ENCODE data around the gene WFDC5.

The WFDC5 gene

GRCh38 chr20:45097485-45098102 is 17.4 kb downstream of the WFDC5 start:
- TF ChIP-seq REST (IDR thresholded peaks at IDR 0.05; ENCODE audit: low read depth), result no peak
- TF ChIP-seq YY1 (IDR thresholded peaks at IDR 0.05; ENCODE audit: low read depth), result no peak
- TF ChIP-seq ZBTB7A (IDR thresholded peaks at IDR 0.05; ENCODE audit: low read depth), result no peak

GRCh38 chr20:45096781-45097180 is 18.2 kb downstream of the WFDC5 start:
- TF ChIP-seq CREB1 (IDR thresholded peaks at IDR 0.05; ENCODE audit: low read depth) (no peak), ZBTB7A (IDR thresholded peaks at IDR 0.05; ENCODE audit: low read depth) (no peak), EGR1 (IDR thresholded peaks at IDR 0.05) (no peak), USF1 (IDR thresholded peaks at IDR 0.05) (no peak), MAX (IDR thresholded peaks at IDR 0.05) (no peak), TEAD4 (IDR thresholded peaks at IDR 0.05) (no peak), RAD21 (IDR thresholded peaks at IDR 0.05; ENCODE audit: low read depth) (no peak), FOXM1 (IDR thresholded peaks at IDR 0.05; ENCODE audit: borderline replicate concordance, low read depth) (no peak), TAF1 (IDR thresholded peaks at IDR 0.05; ENCODE audit: low read depth) (no peak), TCF12 (IDR thresholded peaks at IDR 0.05; ENCODE audit: low read depth) (no peak), CEBPB (IDR thresholded peaks at IDR 0.05) (no peak), NFIC (IDR thresholded peaks at IDR 0.05) (no peak), REST (IDR thresholded peaks at IDR 0.05; ENCODE audit: low read depth) (no peak), YY1 (IDR thresholded peaks at IDR 0.05; ENCODE audit: low read depth) (no peak), EP300 (IDR thresholded peaks at IDR 0.05; ENCODE audit: borderline replicate concordance) (no peak)

DNA sequence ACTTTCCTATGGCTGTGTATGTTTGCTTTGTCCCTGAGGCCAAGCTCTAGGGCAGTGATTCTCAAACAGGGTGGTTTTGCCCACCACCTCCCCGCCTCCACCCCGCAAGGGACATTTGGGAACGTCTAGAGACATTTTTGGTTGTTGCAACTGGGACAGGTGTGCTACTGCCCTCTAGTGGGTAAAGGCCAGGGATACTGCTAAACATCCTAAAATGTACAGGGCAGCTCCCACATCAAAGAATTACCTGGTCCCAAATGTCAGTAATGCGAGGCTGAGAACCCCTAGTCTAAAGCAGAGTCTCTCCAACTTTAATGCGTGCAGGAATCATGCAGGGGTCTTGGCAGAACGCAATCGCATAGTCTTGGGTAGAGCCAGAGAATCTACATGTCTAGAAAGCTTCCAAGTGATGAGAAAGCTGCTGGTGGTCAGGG is 19.2 kb downstream of the WFDC5 start:
- TF ChIP-seq RAD21 (IDR thresholded peaks at IDR 0.05; ENCODE audit: low read depth) (peak; percentile 78), TCF12 (IDR thresholded peaks at IDR 0.05; ENCODE audit: low read depth) (no peak), FOXM1 (IDR thresholded peaks at IDR 0.05; ENCODE audit: borderline replicate concordance, low read depth) (no peak), MAX (IDR thresholded peaks at IDR 0.05) (no peak)

DNA sequence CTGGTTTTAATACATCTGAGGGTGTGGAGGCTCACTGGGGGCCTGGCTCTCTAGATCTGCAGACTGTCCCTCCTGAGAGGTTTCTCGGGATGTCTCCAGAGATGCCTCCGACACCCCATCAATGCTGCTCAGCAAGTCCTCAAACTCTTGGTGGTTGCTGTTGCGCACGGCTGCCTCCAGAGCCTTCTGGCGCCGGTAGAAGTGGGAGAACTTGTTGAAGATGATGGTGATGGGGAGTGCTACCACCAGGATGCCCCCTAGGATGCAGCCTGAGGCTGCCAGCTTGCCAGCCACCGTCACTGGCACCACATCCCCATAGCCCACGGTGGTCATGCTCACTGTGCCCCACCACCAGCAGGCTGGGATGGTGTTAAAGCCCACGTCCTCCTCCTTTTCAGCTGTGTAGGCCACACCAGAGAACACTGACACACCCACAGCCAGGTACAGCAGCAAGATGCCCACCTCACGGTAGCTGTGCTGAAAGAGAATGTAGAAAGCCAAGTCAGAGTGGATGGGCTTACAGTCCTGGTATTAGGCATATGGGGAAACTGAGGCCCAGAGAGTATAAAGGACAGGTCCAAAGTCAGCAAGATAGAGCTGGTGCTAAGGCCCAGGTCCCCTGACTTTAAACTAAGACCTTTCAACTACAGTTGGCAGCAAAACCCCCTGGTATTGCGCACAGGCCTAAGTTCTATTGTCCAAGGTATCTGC is 20.0 kb downstream of the WFDC5 start:
- TF ChIP-seq FOXM1 (IDR thresholded peaks at IDR 0.05; ENCODE audit: borderline replicate concordance, low read depth) (no peak), TAF1 (IDR thresholded peaks at IDR 0.05; ENCODE audit: low read depth) (no peak), MAX (IDR thresholded peaks at IDR 0.05) (no peak), EGR1 (IDR thresholded peaks at IDR 0.05) (no peak)

DNA sequence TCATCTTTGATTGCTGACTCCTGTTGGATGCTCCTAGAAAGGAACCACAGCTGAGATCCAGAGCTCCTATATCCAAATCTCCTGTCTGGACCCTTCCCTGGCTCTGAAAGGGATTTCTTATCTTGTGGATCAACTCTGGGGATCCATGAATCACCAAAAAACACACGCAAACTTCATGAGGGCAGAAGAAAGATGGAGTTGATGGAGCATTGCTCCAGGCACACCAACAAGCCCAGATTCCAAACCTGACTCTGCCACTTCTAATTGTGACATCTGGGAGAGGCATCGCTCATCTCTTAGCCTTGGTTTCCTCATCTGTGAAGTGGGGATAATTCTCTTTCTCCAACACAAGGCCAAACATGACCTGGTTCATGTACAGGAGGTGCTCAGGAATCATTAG is 20.8 kb downstream of the WFDC5 start:
- no peak for TF ChIP-seq TCF12 (IDR thresholded peaks at IDR 0.05; ENCODE audit: low read depth)
- no peak for TF ChIP-seq REST (IDR thresholded peaks at IDR 0.05; ENCODE audit: low read depth)
- TF ChIP-seq FOXM1 (IDR thresholded peaks at IDR 0.05; ENCODE audit: borderline replicate concordance, low read depth), result no peak
- TF ChIP-seq YY1 (IDR thresholded peaks at IDR 0.05; ENCODE audit: low read depth), result no peak
- no peak for TF ChIP-seq ZBTB7A (IDR thresholded peaks at IDR 0.05; ENCODE audit: low read depth)
- no peak for TF ChIP-seq RAD21 (IDR thresholded peaks at IDR 0.05; ENCODE audit: low read depth)
- no peak for TF ChIP-seq MAX (IDR thresholded peaks at IDR 0.05)
- no peak for TF ChIP-seq EP300 (IDR thresholded peaks at IDR 0.05; ENCODE audit: borderline replicate concordance)
- TF ChIP-seq TEAD4 (IDR thresholded peaks at IDR 0.05), result no peak
- no peak for TF ChIP-seq EGR1 (IDR thresholded peaks at IDR 0.05)
- no peak for TF ChIP-seq USF1 (IDR thresholded peaks at IDR 0.05)
- no peak for TF ChIP-seq CREB1 (IDR thresholded peaks at IDR 0.05; ENCODE audit: low read depth)
- no peak for TF ChIP-seq TAF1 (IDR thresholded peaks at IDR 0.05; ENCODE audit: low read depth)
- no peak for TF ChIP-seq CEBPB (IDR thresholded peaks at IDR 0.05)
- TF ChIP-seq NFIC (IDR thresholded peaks at IDR 0.05), result no peak

Measured in Ishikawa (cell line).